Measurements from ENCODE around the gene SSB. TPM values are rescaled to one million over a fixed set of nuclear protein-coding genes. Genes with fewer than 3 reads are reported as not detected.
"Not testable (repeated sequence)": the region's sequence is repeated elsewhere in the genome, so short reads cannot be mapped to it uniquely, and the experiment has no call there.

Gene SSB
- total RNA-seq, 1 donor from 2014 or later: 183 TPM

DNA sequence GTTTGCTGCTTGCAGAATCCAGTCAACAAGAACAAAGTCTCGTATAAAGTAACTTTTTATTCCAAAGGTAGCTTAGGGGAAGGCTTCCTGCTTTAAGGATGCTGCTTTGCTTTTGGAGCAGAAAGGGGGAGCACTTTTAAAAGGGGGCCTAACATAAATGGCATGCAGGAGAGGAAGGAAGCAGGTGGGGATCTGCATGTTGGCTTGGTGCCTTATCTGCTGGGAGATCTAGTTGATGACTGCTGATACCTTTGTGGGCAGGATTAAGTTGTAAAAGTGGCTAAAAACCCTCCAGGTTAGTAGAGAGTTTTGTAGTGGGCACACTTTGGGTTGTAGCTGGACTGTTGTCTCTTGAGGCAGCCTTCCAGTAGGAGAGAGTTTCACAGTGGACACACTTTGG, 51.0 kb downstream of the SSB start:
- DNase-seq (ENCODE audit: low read depth, low spot score): no peak
- Mint-ChIP-seq H3K27ac (ENCODE audit: unreplicated experiment) (no peak overlapping the region), H3K9me3 (no peaks in the 10 kb centered on the region), H3K27me3 (ENCODE audit: low read depth) (no peaks in the 10 kb centered on the region), H3K4me3 (no peak overlapping the region), H3K4me1 (no peaks in the 10 kb centered on the region), H3K36me3 (ENCODE audit: low read depth) (peaks cover 21% of the 10 kb centered on the region)
- TF ChIP-seq, protein P1, sequence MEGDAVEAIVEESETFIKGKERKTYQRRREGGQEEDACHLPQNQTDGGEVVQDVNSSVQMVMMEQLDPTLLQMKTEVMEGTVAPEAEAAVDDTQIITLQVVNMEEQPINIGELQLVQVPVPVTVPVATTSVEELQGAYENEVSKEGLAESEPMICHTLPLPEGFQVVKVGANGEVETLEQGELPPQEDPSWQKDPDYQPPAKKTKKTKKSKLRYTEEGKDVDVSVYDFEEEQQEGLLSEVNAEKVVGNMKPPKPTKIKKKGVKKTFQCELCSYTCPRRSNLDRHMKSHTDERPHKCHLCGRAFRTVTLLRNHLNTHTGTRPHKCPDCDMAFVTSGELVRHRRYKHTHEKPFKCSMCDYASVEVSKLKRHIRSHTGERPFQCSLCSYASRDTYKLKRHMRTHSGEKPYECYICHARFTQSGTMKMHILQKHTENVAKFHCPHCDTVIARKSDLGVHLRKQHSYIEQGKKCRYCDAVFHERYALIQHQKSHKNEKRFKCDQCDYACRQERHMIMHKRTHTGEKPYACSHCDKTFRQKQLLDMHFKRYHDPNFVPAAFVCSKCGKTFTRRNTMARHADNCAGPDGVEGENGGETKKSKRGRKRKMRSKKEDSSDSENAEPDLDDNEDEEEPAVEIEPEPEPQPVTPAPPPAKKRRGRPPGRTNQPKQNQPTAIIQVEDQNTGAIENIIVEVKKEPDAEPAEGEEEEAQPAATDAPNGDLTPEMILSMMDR (conservative IDR thresholded peaks at IDR 0.05): no peak

DNA sequence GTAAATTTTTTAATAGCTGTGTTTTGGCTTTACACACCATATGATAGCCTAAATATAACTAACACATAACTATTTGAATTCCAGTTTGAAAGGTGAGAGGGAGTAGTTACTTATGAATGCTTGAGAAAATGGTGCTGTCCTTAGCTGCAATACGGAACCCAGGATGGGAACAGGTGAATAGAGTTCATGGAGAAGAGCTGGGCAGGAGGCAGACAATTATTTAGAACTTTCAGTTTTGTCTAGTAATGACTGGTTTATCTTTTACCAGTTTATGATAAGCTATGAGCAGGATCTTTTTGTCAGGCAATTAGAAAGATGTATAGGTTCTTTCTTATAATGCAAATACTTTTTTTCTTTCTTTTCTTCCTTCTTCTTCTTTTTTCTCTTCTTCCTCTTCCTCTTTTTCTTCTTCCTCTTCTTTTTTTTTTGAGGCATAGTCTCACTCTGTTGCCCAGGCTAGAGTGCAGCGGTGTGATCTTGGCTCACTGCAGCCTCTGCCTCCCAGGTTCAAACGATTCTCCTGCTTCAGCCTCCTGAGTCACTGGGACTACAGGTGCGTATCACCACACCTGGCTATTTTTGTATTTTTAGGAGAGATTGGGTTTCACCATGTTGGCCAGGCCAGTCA, 54.5 kb downstream of the SSB start:
- no peaks in the 10 kb centered on the region for H3K4me1 Mint-ChIP-seq
- H3K4me3 Mint-ChIP-seq: no peak overlapping the region
- TF ChIP-seq, protein P1 (conservative IDR thresholded peaks at IDR 0.05): no peak
- peaks cover 22% of the 10 kb centered on the region for H3K36me3 Mint-ChIP-seq (ENCODE audit: low read depth)
- peak overlapping the region; percentile 14 for H3K27ac Mint-ChIP-seq (ENCODE audit: unreplicated experiment)
- no peaks in the 10 kb centered on the region for H3K9me3 Mint-ChIP-seq
- no peaks in the 10 kb centered on the region for H3K27me3 Mint-ChIP-seq (ENCODE audit: low read depth)
- DNase-seq (ENCODE audit: low read depth, low spot score): no peak

DNA sequence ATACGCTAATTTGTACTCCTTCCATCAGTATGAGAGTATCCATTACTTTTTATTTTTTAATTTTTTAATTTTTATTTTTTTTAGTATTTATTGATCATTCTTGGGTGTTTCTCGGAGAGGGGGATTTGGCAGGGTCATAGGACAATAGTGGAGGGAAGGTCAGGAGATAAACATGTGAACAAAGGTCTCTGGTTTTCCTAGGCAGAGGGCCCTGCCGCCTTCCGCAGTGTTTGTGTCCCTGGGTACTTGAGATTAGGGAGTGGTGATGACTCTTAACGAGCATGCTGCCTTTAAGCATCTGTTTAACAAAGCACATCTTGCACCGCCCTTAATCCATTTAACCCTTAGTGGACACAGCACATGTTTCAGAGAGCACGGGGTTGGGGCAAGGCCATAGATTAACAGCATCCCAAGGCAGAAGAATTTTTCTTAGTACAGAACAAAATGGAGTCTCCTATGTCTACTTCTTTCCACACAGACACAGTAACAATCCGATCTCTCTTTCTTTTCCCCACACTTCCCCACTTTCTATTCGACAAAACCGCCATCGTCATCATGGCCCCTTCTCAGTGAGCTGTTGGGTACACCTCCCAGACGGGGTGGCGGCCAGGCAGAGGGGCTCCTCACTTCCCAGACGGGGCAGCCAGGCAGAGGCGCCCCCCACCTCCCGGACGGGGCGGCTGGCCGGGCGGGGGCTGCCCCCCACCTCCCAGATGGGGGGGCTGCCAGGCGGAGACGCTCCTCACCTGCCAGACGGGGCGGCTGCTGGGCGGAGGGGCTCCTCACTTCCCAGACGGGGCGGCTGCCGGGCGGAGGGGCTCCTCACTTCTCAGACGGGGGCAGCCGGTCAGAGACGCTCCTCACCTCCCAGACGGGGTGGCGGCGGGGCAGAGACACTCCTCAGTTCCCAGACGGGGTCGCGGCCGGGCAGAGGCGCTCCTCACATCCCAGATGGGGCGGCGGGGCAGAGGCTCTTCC, 56.9 kb downstream of the SSB start:
- DNase-seq (ENCODE audit: low read depth, low spot score); H3K4me3 Mint-ChIP-seq; H3K9me3 Mint-ChIP-seq; H3K4me1 Mint-ChIP-seq; H3K27ac Mint-ChIP-seq (ENCODE audit: unreplicated experiment); H3K27me3 Mint-ChIP-seq (ENCODE audit: low read depth): not testable (repeated sequence)
- H3K36me3 Mint-ChIP-seq (ENCODE audit: low read depth): peaks cover 18% of the 10 kb centered on the region

DNA sequence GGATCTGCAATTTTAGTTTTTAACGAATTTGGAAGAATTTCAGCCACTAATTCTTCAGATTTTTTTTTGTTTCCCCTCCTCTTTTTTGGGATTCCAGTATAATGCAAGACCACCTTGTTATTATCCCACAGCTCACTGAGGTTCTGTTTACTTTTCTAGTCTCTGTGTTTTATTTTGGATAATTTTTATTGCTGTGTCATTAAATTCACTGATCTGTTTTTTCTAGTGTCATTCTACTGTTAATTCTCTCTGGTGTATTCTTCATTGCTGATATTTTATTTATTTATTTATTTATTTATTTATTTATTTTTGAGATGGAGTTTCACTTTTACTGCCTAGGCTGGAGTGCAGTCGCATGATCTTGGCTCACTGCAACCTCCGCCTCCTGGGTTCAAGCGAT, 60.8 kb downstream of the SSB start:
- Mint-ChIP-seq H3K4me3 (no peak overlapping the region), H3K27me3 (ENCODE audit: low read depth) (no peaks in the 10 kb centered on the region), H3K36me3 (ENCODE audit: low read depth) (peaks cover 14% of the 10 kb centered on the region), H3K9me3 (peaks cover 3% of the 10 kb centered on the region), H3K4me1 (no peaks in the 10 kb centered on the region), H3K27ac (ENCODE audit: unreplicated experiment) (no peak overlapping the region)
- TF ChIP-seq, protein P1 (conservative IDR thresholded peaks at IDR 0.05): no peak
- DNase-seq (ENCODE audit: low read depth, low spot score): no peak

DNA sequence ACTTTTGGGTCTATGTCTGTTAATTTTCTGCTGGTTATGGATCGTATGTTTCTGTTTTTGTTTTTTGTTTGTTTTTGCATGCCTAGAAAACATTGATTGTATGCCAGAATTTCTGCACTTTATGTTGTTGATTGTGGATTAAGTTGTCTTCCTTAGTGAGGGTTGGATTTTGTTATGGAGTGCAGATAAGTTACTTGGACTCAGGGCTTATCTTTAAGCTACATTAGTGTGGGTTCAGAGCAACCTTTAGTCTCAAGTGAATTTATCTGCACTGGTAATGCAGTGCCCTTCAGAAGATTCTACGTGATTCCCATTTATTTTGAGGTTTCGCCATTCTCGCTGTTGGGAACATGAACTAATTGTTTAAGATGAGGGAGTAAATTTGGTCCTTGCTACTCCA, 61.5 kb downstream of the SSB start:
- no peak for DNase-seq (ENCODE audit: low read depth, low spot score)
- Mint-ChIP-seq H3K4me3 (no peak overlapping the region), H3K36me3 (ENCODE audit: low read depth) (peaks cover 14% of the 10 kb centered on the region), H3K27ac (ENCODE audit: unreplicated experiment) (no peak overlapping the region), H3K9me3 (peaks cover 3% of the 10 kb centered on the region), H3K27me3 (ENCODE audit: low read depth) (no peaks in the 10 kb centered on the region), H3K4me1 (no peaks in the 10 kb centered on the region)
- TF ChIP-seq, protein P1 (conservative IDR thresholded peaks at IDR 0.05): no peak

Other genes with a start within 250 kb of the SSB start
- gene FASTKD1, start 225.0 kb upstream of the SSB start, total RNA-seq: 32.9 and 36.4 TPM in 2 replicates
- gene PPIG, start 214.5 kb upstream of the SSB start, total RNA-seq: 69.6 and 70.0 TPM in 2 replicates
- 1.0 and 2.3 TPM in 2 replicates for gene CFAP210, start 104.5 kb upstream of the SSB start, total RNA-seq
- gene PHOSPHO2, start 104.4 kb upstream of the SSB start, total RNA-seq: 8.3 and 8.6 TPM in 2 replicates
- gene KLHL23, start 65.0 kb upstream of the SSB start, total RNA-seq: 67.0 and 67.2 TPM in 2 replicates
- gene METTL5, start 26.0 kb downstream of the SSB start, total RNA-seq: 55.1 and 55.7 TPM in 2 replicates
- 29.5 and 30.2 TPM in 2 replicates for gene UBR3, start 28.6 kb downstream of the SSB start, total RNA-seq

Measured in neural crest cell (in vitro differentiated cells).